Stimulated activated CD4-positive, alpha-beta T cell treated with anti-CD3 and anti-CD28 coated beads, Interleukin-4, amount 100 ng/mL, for 4 hours (primary cell): Measurements from ENCODE around the gene DIS3L2.
"Not testable (repeated sequence)": the region's sequence is repeated elsewhere in the genome, so short reads cannot be mapped to it uniquely, and the experiment has no call there.

Experiments
- DNase-seq, 2 experiments: peaks; one replicate each; pipeline ENCODE4 v3.0.0-alpha.2; 2020

Gene DIS3L2

GRCh38 chr2:232126301-232127099, 165.0 kb downstream of the DIS3L2 start:
- DNase-seq, result no peak

GRCh38 chr2:232129483-232129882, 168.0 kb downstream of the DIS3L2 start:
- DNase-seq, result no peak

GRCh38 chr2:232132181-232132580, 170.7 kb downstream of the DIS3L2 start:
- DNase-seq, result no peak

DNA sequence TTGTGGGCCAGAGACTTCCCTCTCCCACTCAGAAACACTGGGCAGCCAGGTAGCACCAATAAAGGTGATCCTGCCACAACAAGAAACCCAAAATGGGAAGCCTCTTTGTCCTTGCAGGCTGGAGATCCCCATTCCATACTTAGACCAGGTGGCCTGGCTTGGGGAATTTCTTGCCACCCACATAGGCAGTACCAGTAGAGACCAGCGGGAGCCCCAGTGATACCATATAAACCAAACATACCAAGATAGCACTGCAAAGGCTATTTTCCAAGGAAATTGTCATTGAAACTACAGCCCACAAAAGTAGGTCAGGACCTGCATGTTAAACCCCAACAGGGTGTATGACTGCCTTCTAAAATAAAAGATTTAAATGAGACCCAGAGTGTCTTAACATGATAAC, 171.6 kb downstream of the DIS3L2 start:
- no peak for DNase-seq

GRCh38 chr2:232134939-232135338, 173.4 kb downstream of the DIS3L2 start:
- DNase-seq, result no peak

- DNase-seq, result no peak
Measured at GRCh38 chr2:232137356-232138147, 176.0 kb downstream of the DIS3L2 start.

GRCh38 chr2:232138441-232138840, 176.9 kb downstream of the DIS3L2 start:
- DNase-seq, result no peak

GRCh38 chr2:232139171-232139594, 177.7 kb downstream of the DIS3L2 start:
- no peak for DNase-seq

DNA sequence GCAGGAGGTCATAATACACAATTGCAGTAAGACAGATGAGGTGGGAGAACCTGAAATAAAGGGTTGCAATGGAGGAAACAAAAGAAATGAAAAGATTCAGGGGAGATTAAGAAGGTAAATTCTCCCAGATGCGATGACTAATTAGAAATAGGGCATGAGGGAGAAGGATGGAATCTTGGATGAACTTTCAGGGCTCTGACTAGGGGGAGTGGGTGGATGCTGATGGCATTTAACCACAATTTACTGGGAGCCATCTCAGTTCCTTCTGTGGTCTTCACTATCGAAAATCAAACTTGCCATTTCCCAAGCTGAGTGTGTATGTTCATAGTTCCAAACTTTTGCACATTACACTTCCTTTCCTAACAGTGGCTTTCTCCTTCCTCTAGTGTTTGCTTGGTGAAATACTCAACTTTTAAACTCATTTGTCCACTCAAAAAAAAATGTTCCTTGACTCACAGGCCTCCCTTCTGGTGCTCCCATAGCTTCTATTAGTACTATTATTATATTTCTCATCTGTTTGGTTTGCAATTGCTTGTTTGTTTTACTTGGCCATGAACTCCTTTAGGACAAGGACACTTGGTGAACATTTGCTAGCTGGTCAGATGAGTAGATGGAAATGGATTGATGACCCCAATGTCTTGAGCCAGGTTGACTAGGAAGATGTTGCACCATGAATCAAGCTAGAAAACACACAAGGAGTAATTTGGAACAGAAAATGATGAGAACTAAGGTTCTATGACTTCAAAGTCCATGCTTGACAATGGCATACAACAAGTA, 178.5 kb downstream of the DIS3L2 start:
- no peak for DNase-seq

GRCh38 chr2:232141591-232141990, 180.1 kb downstream of the DIS3L2 start:
- DNase-seq, result no peak

GRCh38 chr2:232142049-232142448, 180.5 kb downstream of the DIS3L2 start:
- DNase-seq, result peak in 1 of 2 experiments; percentile 10

GRCh38 chr2:232142502-232142901, 181.0 kb downstream of the DIS3L2 start:
- no peak for DNase-seq

GRCh38 chr2:232146294-232146693, 184.8 kb downstream of the DIS3L2 start:
- DNase-seq, result no peak

GRCh38 chr2:232147440-232148077, 186.0 kb downstream of the DIS3L2 start:
- DNase-seq, result no peak

DNA sequence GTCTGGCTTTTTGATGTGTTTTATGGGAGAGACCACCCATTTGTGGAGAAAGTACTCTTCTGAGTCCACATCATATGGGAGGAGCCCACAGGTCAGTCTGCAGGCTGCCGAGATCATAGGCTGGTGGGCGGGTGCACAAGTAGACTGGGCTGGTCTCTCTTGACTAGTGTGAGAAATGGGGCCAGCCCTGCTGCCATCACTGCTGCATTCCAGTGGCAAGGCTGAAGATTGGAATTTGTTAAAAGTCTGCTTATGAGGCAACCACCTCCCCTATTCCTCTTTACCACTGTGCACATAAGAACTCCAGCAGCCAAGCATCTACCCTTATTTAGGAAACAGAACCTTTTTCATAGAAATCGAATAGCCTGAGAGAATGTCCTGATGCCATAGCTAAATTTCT, 200.7 kb downstream of the DIS3L2 start:
- DNase-seq, result no peak

DNA sequence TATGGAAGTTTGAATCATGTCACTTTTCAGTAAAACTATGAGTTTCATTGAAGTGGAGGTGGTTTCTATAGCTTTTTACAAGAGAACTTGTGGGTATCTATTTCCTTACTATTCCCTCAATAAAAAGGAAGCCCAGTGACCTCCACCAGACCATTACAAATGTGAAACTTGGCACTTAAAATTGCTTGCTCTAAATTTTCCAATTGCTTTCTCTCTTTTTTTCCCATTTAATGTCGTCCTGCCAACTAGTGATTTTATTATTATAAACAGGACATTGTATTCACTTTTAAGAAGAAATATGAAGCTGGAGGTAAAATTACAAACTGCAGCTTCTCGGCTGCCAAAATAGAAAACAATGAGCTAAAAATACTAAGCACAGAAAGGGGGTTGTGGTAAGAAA, 208.9 kb downstream of the DIS3L2 start:
- DNase-seq, result no peak

GRCh38 chr2:232174662-232175061, 213.1 kb downstream of the DIS3L2 start:
- DNase-seq, result no peak

DNA sequence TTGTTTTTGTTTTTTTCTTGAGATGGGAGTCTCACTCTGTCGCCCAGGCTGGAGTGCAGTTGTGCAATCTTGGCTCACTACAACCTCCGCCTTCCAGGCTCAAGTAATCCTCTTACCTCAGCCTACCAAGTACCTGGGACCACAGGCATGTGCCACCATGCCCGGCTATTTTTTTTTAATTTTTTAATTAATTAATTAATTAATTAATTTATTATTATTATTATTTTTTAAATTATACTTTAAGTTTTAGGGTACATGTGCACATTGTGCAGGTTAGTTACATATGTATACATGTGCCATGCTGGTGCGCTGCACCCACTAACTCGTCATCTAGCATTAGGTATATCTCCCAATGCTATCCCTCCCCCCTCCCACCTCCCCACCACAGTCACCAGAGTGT, 215.1 kb downstream of the DIS3L2 start:
- not testable (repeated sequence) for DNase-seq

- no peak for DNase-seq
Measured at GRCh38 chr2:232183279-232183678, 221.8 kb downstream of the DIS3L2 start.

DNA sequence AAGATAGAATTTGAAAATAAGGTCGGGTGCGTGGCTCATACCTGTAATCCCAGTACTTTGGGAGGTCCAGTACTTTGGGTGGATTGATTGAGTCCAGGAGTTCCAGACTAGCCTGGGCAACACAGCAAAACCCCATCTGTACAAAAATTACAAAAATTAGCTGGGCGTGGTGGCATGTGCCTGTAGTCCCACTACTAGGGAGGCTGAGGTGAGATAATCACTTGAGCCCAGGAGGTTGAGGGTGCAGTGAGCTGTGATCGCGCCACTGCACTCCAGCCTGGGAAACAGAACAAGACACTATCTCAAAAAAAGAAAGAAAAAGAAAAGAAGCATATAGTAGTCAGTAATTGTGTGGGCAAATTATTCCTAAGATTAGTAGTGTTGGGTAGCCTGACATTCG, 222.8 kb downstream of the DIS3L2 start:
- no peak for DNase-seq

DNA sequence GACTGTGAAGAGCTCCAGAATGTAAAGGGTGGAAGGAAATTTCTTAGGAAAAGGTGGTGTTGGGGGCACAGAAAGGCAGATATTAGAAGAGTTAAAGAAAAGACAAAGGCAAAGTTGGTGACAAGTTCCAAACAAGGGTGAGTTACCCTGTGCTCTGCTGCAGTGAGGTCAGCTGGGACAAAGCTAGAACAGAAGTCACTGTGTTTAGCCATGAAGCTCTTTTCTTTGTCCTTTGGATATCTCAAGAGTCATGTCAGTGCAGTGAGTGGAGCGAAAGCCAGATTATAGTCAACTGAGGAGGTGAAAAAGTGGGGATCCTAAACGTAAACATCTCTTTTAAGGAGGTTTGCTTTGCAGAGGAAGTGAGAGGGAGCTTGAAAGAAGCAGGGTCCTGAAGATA, 229.3 kb downstream of the DIS3L2 start:
- no peak for DNase-seq

DNA sequence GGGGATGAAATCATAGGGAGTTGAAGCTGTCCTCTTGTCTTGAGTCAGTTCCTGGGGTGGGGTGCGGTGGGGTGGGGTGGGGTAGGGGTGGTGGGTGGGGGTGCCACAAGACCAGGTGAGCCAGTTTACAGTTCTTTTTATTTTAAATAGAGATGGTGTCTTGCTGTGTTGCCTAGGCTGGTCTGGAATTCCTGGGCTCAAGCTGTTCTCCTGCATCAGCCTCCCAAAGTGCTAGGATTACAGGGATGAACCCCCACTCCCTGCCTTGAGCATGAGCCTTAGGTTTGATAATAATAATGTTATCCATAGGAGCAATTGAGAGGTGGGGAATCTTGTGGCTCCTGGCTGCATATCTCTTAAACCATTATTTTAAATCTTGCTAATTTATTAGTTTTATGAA, 234.0 kb downstream of the DIS3L2 start:
- no peak for DNase-seq

DNA sequence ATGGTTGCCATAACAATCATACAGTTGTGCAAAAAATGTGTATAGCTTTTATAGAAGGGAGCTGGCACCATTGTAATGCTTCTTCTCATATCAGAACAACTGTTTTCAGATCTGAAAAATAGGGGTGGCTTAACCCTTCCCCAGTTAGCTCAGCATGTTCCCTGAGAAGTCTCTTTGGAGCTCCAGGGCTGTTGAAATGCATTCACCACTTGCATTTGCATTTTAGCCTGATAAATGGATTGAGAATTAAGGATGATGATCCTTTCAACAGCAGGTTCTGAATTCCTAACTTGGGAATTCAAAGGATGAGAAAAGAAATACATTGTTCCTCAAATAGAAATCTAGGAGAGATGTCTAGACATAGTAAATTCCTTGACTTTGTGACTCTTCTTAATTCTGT, 235.3 kb downstream of the DIS3L2 start:
- DNase-seq, result no peak
